Body of pancreas (tissue), 4 donors: Measurements from ENCODE around the gene VWCE. TPM values are rescaled to one million over a fixed set of nuclear protein-coding genes. Genes with fewer than 3 reads are reported as not detected.

Experiments
- ATAC-seq: fragments of 150-250 bp; one replicate; pipeline ENCODE4 v1.9.1; 2016
- DNase-seq, 4 donors: peaks; one replicate each; pipeline ENCODE4 v3.0.0-alpha.2; 2019
- H3K27ac ChIP-seq, 4 donors: fragments of 200-600 bp; sonication (generic); 1 replicate in 3 of 4; 2 replicates in 1 of 4; pipeline versions ENCODE4 v1.5.1 to v1.6.1; 2016 to 2019; ENCODE audit warnings: mild to moderate bottlenecking in 1 of 4, mixed read lengths in 1 of 4, moderate library complexity in 1 of 4
- H3K27me3 ChIP-seq, 2 donors: fragments of 200-600 bp; sonication (generic); one replicate each; pipeline ENCODE4 v1.6.0; 2016; ENCODE audit warnings: mild to moderate bottlenecking in 1 of 2
- H3K36me3 ChIP-seq, 2 donors: fragments of 200-600 bp; sonication (generic); replicated peaks in 1 of 2; 2 replicates each; pipeline ENCODE4 v1.5.1; 2016; ENCODE audit warnings: low read depth in 2 of 2; ENCODE audit not compliant: insufficient read depth in 1 of 2
- H3K4me1 ChIP-seq: fragments of 200-600 bp; sonication (generic); one replicate; pipeline ENCODE4 v1.6.0; 2016
- H3K4me3 ChIP-seq, 2 donors: fragments of 200-600 bp; sonication (generic); 1 replicate in 1 of 2; 2 replicates in 1 of 2; pipeline ENCODE4 v1.5.1; 2016 to 2019
- H3K9me3 ChIP-seq, 3 donors: fragments of 200-600 bp; sonication (generic); 1 replicate in 2 of 3; 2 replicates in 1 of 3; pipeline ENCODE4 v1.5.1; 2016
- POLR2A ChIP-seq, 3 donors: fragments of 450-650 bp; IDR thresholded peaks; one replicate each; pipeline ENCODE4 v1.6.1; 2016; ENCODE audit warnings: antibody characterized with exemption in 3 of 3, mild to moderate bottlenecking in 2 of 3
- WGBS, 2 donors: methylation state at CpG; one replicate each; pipeline ENCODE4 v1.1.5; 2017; 5-methylcytosine and 5-hydroxymethylcytosine counted together
- intact Hi-C: fragments of 100-400 bp; cut with DNase I; formaldehyde crosslinking; loops from one replicate; pipeline ENCODE4 v1.15.1; 2023
- total RNA-seq, 2 donors: library from RNA; depleted of rRNA; stranded (reverse); fragments of >200 nt; gene quantifications; one replicate each; pipeline ENCODE4 v1.1.0, GENCODE V29; 2016
- TF ChIP-seq, protein P1 (sequence below), 7 experiments: fragments of 450-650 bp in 4 of 7; fragments of 200-600 bp in 3 of 7; sonication (generic) in 3 of 7; IDR thresholded peaks; one replicate each; pipeline ENCODE4 v1.5.1; 2016 to 2019; ENCODE audit warnings: antibody characterized with exemption in 7 of 7

VWCE gene
- total RNA-seq, 2 donors from 2014 or later: 4.3 TPM; not detected in 1

DNA sequence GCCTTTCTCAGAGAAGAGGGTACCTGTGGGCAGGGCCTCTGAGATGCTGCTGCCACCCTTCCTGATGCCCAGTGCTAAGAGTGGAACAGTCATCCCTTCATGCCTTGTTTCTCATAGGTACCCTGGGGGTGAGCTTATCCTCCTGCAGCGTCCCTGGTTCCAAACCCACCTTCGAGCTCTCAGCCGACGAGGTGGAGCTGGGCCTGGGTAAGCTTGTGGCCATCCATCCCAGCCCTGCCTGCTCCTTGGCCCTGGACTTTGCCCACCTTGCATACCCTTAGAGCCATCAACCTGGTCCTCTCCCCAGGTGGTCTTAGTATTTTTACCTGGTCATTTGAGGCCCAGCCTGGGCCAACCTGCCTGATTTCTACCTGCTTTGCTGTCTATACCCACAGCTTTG, 46.6 kb upstream of the VWCE start:
- Histone ChIP-seq H3K4me3 (no peak overlapping the region), H3K27ac (no peak overlapping the region), H3K27me3 (no peaks in the 10 kb centered on the region), H3K4me1 (peaks cover 1% of the 10 kb centered on the region), H3K36me3 (peaks cover 0 to 5% of the 10 kb centered on the region in 2 donors), H3K9me3 (no peaks in the 10 kb centered on the region)
- WGBS, 2 donors: 91 to 100% methylated on average over 1 to 4 of the region's 4 CpGs
- ATAC-seq (no peak), DNase-seq (no peak)
- intact Hi-C loops: loop anchor here (5.0 kb wide), 1 partner anchor 41 kb away; no protein-coding TSS in a partner anchor
- TF ChIP-seq, protein P1, sequence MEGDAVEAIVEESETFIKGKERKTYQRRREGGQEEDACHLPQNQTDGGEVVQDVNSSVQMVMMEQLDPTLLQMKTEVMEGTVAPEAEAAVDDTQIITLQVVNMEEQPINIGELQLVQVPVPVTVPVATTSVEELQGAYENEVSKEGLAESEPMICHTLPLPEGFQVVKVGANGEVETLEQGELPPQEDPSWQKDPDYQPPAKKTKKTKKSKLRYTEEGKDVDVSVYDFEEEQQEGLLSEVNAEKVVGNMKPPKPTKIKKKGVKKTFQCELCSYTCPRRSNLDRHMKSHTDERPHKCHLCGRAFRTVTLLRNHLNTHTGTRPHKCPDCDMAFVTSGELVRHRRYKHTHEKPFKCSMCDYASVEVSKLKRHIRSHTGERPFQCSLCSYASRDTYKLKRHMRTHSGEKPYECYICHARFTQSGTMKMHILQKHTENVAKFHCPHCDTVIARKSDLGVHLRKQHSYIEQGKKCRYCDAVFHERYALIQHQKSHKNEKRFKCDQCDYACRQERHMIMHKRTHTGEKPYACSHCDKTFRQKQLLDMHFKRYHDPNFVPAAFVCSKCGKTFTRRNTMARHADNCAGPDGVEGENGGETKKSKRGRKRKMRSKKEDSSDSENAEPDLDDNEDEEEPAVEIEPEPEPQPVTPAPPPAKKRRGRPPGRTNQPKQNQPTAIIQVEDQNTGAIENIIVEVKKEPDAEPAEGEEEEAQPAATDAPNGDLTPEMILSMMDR (IDR thresholded peaks at IDR 0.05): no peak
- TF ChIP-seq POLR2A (IDR thresholded peaks at IDR 0.05): no peak

DNA sequence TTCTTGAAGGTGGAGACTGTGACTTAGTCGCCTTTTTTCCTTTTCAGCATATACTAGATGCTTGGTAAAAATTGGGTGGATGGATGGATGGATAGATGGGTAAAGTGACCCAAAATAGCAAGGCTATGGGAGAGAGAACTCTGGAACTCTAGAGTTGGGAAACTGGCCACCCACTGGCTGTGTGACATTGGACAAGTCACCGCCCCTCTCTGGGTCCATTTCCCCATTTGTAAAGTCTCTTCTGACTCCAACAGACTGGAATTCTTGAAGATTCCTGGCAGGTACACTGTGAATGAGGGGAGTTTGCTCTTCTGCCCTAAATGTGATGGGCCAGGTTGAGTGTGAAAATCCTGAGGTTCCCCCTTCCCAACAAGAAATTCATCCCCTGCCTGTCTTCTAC, 45.9 kb upstream of the VWCE start:
- no peak for TF ChIP-seq POLR2A (IDR thresholded peaks at IDR 0.05)
- TF ChIP-seq, protein P1 (IDR thresholded peaks at IDR 0.05): no peak
- DNase-seq (no peak), ATAC-seq (no peak)
- no peaks in the 10 kb centered on the region for H3K9me3 ChIP-seq
- H3K36me3 ChIP-seq: peaks cover 0 to 5% of the 10 kb centered on the region in 2 donors
- no peak overlapping the region for H3K27ac ChIP-seq
- intact Hi-C loops: loop anchor here (5.0 kb wide), 1 partner anchor 41 kb away; no protein-coding TSS in a partner anchor
- no peaks in the 10 kb centered on the region for H3K27me3 ChIP-seq
- H3K4me3 ChIP-seq: no peak overlapping the region
- WGBS, 2 donors: 94% methylated on average over 2 of the region's 2 CpGs
- H3K4me1 ChIP-seq: peaks cover 9% of the 10 kb centered on the region

DNA sequence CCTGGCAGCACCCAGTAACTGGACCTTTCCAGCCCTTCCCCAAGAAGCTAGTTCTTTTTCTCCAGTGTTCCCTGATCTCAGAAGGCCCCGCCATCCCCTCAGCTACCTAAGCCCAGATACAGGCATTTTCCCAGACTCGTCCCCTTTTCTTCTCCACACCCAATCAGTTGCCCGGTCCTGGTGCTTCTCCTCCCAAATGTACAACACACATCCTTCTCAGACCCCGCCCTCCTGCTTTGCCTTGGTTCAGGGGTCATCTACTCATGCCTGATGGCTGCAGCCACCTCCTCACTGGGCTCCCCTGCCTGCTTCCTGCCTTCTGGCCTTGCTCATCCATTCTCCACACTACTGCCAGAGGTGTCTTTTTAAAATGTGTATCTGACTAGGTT, 44.4 kb upstream of the VWCE start:
- peaks cover 24% of the 10 kb centered on the region for H3K4me1 ChIP-seq
- no peak for DNase-seq
- ATAC-seq: no peak
- H3K4me3 ChIP-seq: no peak overlapping the region
- 87 to 88% methylated on average over 4 of the region's 4 CpGs for WGBS, 2 donors
- peaks cover 0 to 5% of the 10 kb centered on the region in 2 donors for H3K36me3 ChIP-seq
- TF ChIP-seq, protein P1 (IDR thresholded peaks at IDR 0.05): no peak
- TF ChIP-seq POLR2A (IDR thresholded peaks at IDR 0.05): no peak
- intact Hi-C loops: no loop called here
- H3K27ac ChIP-seq: no peak overlapping the region
- no peaks in the 10 kb centered on the region for H3K27me3 ChIP-seq
- H3K9me3 ChIP-seq: no peaks in the 10 kb centered on the region

DNA sequence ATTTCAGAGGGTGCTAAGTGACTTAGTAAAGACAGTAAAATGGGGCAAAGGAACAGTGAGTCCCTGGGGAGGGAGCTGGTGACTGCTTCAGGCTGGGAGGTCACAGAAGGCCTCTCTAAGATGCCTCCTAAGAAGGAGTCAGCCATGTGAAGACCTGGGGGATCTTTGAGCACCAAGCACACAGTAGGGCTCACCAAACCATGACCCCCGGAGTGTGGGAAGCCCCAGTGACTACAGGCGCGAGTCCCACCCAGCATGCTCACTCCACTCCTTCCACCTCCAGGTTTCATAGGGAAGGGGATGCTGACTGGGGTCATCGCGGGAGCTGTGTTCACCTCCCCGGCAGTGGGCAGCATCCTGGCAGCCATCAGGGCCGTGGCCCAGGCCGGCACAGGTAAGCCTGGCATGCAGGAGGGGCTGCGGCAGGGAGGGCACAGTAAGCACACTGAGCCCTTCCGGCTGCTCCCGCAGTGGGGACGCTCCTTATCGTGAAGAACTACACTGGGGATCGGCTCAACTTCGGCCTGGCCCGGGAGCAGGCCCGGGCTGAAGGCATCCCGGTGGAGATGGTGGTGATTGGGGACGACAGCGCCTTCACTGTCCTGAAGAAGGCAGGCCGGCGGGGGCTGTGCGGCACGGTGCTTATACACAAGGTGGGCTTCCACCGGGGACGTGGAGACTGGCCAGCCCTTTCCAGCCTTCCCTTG, 43.8 kb upstream of the VWCE start:
- Histone ChIP-seq H3K9me3 (no peaks in the 10 kb centered on the region), H3K27ac (no peak overlapping the region), H3K27me3 (no peaks in the 10 kb centered on the region), H3K36me3 (peaks cover 0 to 5% of the 10 kb centered on the region in 2 donors), H3K4me1 (peaks cover 29% of the 10 kb centered on the region), H3K4me3 (no peak overlapping the region)
- DNase-seq (no peak), ATAC-seq (no peak)
- intact Hi-C loops: no loop called here
- TF ChIP-seq POLR2A (IDR thresholded peaks at IDR 0.05): no peak
- TF ChIP-seq, protein P1 (IDR thresholded peaks at IDR 0.05): no peak
- WGBS, 2 donors: 90 to 92% methylated on average over 21 to 25 of the region's 26 CpGs
